Inferior parietal cortex (tissue), 1 donor: Measurements from ENCODE around the gene KCND2.
A peak's percentile ranks its signal among the peaks of the same experiment; 100 is the strongest.
"Not testable (repeated sequence)": the region's sequence is repeated elsewhere in the genome, so short reads cannot be mapped to it uniquely, and the experiment has no call there.

Experiments
- DNase-seq: peaks from one replicate; pipeline ENCODE4 v3.0.0-alpha.2; 2016; ENCODE audit errors: extremely low spot score

The KCND2 gene

DNA sequence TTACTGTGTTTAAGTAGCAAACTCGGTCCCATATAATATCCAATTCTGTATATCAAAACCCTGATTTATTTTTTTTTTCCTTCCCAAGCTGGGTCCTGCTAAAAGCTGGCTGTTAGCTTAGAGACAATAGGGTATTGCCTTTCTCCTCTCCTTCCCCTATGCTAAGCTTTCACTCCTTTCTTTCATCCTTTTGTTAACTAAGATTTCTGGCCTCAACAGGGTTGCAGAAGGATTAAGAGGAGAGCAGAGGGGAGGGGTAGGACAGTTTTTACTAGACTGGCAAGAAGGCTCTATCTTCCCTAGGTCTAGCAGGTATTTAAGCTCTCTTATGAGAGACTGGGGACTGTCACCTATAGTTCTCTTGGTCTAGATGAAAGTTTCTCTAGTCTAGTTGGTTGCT is 229.2 kb downstream of the KCND2 start:
- DNase-seq, result no peak

GRCh38 chr7:120502825-120503224 is 229.8 kb downstream of the KCND2 start:
- no peak for DNase-seq

- DNase-seq, result no peak
These were observed 231.4 kb downstream of the KCND2 start for GRCh38 chr7:120504386-120504785.

DNA sequence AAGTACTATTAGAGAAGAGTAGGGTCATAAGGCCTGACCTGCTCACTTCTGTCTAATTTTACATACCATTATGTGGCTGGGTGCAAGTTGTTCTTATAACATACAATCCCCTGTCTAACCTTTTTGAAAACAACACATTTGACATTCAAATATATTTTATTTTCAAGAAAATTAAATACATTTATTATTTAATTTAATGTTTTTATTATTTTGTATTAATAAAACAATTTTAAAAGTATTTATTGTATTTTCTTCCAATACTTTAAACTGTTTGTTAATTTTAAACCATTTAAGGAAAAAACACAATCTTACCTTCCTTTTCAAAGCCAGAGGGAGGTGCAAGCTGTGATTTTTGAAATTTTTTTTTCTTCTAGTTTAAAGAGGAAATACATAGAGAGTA is 232.8 kb downstream of the KCND2 start:
- DNase-seq, result no peak

- DNase-seq, result no peak
These were observed 239.7 kb downstream of the KCND2 start for GRCh38 chr7:120512701-120513100.

DNA sequence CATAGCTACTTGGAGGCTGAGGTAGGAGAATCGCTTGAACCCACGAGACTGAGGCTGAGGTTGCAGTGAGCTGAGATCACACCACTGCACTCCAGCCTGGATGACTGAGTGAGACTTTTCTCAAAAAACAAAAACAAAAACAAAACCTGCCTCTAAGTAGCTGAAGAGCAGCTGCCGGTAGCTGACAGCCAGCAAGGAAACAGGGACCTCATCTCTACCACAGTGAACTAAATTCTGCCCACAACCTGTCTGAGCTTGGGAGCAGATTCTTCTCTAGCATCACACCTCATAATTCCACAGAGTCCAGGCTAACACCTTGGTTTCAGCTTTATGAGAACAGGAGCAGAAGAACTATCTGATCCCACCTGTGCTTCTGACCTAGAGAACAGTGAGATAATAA is 246.2 kb downstream of the KCND2 start:
- DNase-seq, result no peak

DNA sequence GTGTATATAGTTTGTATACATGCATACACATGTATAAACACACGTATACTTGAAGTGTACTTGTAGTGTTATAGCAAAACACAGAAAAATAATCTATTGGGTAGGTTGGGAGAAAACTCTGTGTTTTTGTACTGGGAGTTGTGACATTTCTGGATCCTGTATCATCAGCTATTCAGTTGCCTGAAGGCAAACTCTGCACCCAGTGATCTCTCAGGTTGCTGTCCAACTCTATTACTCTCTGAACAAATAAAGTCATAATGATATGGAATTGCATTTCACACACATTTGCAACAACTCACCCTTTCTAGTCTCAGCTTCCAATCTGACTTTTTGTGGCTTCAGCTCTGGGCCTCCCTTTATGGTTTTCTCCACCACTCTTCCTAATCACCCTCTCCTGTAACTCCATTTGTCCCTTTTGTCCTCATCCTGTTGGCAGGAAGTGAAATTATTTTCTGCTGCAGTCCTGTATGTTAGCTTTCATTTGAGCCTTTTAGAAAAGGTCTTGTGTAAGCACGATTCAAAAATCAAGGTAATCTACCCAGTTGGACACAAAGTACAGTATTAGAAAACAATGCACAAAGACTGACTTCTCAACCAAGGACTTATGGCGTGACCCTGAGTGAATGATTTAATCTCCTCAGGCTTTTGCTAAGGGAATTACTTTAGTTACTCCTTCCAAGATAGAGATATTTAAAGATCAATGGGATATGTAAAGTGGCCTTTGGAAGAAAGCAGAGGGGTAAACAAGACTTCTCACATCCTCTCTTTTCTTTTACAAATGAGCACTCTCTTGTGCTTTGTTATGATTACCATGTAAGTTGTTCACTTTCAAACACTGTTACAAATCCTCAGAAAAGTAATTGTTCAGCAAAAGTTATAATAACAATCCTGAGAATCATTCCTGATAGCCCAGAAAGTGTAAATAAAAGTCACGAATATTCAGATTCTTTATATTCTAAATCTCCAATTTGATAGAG is 249.1 kb downstream of the KCND2 start:
- DNase-seq, result no peak

- DNase-seq, result no peak
These were observed 251.0 kb downstream of the KCND2 start for GRCh38 chr7:120523985-120524384.

- no peak for DNase-seq
These were observed 254.0 kb downstream of the KCND2 start for GRCh38 chr7:120526902-120527509.

- no peak for DNase-seq
These were observed 256.8 kb downstream of the KCND2 start for GRCh38 chr7:120529736-120530135.

GRCh38 chr7:120538335-120538734 is 265.4 kb downstream of the KCND2 start:
- DNase-seq, result no peak

DNA sequence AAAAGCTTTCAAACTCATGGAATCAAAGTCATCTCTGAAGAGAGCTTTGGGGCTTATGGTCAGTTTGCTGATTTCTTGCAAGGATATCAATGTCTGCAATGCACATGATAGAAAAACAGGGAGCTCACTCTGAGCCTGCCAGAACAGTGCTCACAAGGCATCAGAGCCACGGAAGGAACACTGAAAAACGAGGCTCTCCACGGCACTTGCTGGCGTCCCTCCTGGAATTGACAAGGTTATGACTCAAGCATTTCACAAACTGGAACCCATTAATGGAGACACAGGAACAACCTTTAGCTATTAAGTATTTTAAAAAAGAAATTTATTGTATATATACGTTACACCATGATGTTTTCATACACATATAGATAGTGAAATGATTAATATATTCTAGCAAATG is 266.3 kb downstream of the KCND2 start:
- no peak for DNase-seq

DNA sequence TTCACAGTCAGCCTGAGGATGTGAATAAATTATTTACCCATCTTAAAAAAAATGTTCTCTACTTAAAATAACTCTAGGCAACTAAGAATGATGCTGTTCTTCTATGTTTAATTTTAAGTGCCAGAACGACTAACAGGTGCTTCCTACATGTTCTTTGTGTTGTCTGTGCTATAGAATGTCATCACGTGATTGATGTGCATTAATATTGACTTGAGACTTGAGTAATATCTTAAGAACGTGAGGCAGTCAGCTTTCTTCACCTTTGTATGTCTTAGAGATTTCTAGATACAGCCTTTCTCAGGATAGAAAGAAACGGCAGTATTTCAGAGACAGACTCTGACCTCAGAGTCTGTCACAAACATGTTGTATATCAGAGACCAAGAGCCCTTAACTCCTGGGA is 274.6 kb downstream of the KCND2 start:
- no peak for DNase-seq

DNA sequence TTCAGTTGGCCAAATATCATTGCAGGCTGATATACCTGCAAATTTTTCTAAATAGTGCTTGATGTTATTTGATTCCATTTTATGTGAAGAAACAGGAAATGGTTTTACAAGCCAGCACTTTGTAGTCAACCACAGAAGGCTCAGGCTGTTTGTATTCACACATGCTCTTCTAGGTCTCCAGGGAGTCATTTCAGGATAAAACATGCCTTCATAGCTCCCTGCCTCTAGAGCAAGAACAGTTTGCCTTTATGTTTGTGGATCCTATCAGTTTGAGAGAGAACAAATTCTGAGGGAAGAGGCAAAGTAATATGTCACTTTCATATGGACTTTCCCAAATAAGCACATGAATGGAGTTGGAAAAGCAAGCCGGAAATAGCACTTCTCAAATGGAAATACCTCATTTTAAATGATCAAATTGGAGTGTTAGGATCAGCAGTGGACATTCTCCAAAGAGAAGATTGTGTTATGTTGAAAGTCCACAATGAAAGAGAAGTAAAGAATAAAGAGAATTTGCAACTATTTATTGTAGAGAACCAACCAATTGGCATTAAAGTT is 277.6 kb downstream of the KCND2 start:
- DNase-seq, result no peak

DNA sequence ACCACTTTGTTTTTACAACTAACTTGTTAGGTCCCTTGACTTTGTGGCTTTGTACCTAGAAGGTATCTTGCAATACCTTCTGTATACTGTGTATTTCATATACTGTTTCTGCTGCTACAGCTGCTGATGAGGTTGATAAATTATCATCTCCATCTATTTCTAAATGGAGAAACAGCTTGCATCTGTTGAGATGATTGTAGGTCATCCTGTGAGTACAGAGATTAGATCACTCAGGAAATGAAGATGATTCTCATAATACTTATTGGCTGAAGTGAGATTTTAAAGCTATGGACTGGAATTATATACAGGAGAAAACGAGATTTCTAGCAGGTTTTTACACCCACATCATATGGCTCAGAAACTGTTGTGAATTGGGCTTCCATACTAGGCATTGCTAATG is 280.5 kb downstream of the KCND2 start:
- DNase-seq, result no peak

GRCh38 chr7:120554960-120555571 is 282.1 kb downstream of the KCND2 start:
- DNase-seq, result peak; percentile 73

DNA sequence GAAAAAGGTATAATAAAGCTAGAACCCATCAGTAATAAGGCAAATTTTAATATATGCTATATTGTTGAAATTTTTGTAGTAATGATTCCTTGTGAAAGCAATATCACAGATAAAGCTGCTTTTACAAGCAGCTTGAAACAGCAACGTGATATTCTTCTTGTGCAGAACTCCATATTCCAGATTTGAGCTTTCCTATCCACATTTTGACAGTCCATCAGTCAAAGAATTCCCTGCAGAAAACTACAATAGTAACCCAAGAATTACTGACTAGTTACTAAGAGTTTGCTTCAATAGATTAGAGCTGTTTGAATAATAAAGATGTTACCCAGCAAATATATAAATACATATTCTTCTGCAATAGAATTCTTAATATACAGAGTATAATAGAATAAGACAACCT is 291.2 kb downstream of the KCND2 start:
- no peak for DNase-seq

- no peak for DNase-seq
These were observed 294.2 kb downstream of the KCND2 start for GRCh38 chr7:120567204-120567603.

GRCh38 chr7:120578657-120579056 is 305.7 kb downstream of the KCND2 start:
- not testable (repeated sequence) for DNase-seq

- DNase-seq, result no peak
These were observed 309.9 kb downstream of the KCND2 start for GRCh38 chr7:120582916-120583315.

GRCh38 chr7:120583899-120584586 is 311.1 kb downstream of the KCND2 start:
- DNase-seq, result no peak

DNA sequence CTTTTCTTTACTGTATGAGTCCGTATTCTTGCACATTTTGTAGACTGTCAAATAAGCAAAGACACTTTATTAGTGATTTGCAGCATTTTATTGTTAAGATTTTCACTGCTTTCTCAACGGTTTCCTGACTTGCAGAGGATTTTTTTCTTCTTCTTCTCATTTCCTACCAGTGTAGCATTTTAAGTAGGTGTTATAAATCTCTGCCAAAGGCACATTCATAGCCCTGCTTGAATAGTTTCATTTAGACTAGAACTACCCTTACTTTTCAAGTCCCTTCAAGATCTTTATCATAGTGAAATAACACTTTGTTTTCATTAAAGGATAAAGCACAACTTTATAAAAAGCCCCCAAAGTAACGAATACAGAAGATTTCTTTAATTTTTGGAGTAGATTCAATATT is 313.6 kb downstream of the KCND2 start:
- no peak for DNase-seq
